ENCODE data around the gene POMT2.
"Not testable (repeated sequence)": the region's sequence is repeated elsewhere in the genome, so short reads cannot be mapped to it uniquely, and the experiment has no call there.

POMT2 gene

DNA sequence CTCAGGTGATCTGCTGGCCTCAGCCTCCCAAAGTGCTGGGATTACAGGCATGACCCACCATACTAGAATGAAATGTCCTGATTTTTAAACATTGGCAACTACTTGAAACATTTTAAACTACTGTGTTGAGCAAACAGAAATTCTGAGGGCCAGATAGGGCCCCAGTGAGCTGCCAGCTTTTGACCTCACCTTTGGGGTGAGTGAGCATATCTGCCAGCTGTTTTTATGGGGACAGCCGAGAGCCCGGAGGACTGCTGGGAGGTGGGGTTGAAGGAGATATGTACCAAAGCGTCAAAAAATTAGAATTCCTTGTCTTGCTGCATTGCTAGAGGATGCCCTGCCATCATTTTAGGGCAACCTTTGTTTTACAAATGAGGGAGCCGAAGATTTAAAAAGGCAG is 2.9 kb upstream of the POMT2 start:
- DNase-seq = no peak

DNA sequence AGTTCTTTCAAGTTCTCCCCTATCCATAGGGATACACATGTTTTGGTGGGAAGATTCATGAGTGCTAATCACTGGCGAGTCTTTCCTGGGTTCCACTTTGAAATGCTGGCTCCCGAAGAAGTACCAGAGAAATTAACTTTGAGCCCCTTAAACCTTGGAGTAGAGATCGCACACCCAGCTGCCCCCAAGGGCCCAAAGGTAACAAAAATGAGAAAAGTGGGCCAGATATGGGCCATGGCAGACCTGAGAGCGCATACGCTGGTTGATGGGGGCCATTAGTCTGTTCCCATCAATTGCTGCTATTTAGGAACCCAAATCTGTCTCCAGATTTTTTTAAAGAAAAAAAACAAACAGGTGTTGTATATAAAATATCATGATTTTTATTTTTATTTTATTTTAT is 2.3 kb upstream of the POMT2 start:
- DNase-seq = no peak

DNA sequence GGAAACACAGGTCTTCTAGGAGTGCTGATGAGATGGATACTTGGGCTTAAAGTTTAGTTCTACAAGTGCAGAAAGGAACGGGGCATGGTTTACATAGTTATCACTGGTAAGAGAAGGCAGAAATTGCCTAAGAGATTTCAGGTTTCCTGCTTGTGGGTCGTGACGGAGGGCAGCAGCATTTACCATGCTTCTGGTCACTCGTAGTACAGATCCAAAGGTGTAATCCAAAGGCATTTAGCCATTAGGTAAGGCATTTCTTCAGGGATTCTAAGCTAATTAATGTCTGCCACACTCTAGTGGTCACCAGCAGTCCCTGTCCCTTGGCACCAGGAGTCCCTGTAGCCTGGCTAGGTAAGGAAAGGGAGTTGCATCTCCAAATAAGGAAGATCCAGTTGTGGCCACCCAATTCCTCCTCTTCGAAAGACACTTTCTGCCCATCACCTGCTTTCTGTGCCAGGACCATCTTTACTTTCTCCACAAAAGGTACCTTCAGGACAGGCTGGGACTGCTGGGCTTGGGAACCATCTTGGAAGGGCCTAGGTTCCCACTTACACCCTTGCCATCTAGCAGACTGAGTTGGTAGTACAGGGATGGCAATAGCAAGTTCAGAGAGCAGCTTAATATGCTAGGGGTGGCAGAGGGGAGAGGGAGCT is 1.7 kb upstream of the POMT2 start:
- no peak for DNase-seq

DNA sequence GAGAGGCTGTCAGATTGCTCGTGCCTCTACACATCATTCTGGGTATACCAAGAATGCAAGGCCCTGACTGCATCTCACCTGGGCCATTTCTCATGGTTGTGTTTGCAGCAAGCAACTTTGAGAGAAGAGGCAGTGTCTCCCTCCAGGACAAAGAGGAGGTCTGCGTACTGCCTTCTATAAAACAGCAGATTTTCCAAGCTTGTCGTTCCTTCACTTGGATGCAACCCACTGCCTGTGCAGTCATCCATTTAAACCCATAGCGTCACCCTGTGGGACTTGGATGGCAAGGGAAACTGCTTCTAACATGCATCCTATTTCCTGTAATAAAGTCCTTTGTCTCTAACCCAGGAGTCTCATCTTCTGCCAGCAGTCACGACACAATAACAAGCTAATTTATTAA is 1.3 kb downstream of the POMT2 start:
- no peak for DNase-seq

DNA sequence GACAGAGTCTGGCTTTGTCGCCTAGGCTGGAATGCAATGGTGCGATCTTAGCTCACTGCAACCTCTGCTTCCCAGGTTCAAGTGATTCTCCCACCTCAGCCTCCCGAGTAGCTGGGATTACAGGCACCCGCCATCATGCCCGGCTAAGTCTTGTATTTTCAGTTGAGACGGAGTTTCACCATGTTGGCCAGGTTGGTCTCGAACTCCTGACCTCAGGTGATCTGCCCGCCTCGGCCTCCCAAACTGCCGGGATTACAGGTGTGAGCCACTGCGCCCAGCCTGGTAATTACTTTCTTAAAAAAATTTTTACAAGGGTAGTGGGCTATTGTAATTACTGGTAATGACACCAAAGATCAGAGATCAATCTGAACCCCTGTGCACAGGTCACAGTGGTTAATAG is 1.9 kb downstream of the POMT2 start:
- DNase-seq = not testable (repeated sequence)

DNA sequence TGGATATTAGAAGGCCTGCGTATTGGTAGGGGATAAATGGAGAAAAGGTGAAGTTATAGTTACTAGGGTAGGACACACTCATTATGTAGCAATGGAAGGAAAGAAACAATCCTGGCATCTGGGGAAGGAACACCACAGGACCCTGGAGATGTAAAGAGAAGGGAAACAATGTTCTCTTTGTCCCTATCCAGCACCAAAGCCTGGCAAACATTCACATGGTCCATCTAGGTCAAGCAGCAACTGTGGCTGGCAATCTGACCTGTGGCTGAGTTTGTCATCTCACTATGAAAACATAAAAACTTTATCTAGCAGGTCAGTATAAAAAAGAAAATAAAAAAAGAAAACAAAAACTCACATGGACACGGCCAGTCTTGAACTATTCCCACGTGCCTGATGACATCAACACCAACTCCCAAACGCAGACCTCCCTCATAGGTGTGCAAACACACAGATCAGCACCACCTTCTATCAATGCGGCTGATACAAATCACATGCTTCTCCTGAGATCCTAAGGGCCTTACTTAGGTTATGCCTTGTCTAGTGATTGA is 2.6 kb downstream of the POMT2 start:
- no peak for DNase-seq

DNA sequence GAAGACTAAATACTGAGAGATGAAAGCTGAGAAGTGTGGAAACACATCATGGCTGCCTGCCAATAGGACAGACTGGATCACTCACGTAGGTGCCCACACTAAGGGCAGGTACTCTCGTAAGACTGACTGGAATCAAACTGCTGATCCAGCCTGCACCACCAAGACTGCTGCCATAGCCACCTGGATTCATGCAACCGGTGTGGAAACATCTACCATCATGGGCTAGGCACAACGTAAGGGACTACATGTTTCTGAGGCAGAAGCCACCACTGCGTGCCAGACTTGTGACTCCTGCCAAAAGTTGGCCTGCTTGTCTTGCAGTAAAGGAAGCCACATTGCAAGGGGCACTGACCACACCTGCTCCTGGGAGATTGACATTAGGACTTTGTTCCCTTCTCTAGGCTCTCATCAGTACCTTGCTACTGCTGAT is 3.8 kb downstream of the POMT2 start:
- no peak for DNase-seq

DNA sequence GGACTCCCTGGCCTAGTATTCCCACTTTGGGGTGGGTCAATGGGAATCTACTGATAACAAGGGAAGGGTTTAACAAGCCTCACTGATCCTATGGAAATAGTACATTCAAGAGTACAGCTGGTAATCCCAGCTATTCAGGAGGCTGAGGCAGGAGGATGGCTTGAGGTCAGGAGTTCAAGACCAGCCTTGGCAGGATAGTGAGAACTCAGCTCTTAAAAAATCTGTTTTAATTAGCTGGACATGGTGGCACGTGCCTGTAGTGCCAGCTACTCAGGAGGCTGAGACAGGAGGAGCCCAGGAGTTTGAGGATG is 4.5 kb downstream of the POMT2 start:
- DNase-seq = no peak

DNA sequence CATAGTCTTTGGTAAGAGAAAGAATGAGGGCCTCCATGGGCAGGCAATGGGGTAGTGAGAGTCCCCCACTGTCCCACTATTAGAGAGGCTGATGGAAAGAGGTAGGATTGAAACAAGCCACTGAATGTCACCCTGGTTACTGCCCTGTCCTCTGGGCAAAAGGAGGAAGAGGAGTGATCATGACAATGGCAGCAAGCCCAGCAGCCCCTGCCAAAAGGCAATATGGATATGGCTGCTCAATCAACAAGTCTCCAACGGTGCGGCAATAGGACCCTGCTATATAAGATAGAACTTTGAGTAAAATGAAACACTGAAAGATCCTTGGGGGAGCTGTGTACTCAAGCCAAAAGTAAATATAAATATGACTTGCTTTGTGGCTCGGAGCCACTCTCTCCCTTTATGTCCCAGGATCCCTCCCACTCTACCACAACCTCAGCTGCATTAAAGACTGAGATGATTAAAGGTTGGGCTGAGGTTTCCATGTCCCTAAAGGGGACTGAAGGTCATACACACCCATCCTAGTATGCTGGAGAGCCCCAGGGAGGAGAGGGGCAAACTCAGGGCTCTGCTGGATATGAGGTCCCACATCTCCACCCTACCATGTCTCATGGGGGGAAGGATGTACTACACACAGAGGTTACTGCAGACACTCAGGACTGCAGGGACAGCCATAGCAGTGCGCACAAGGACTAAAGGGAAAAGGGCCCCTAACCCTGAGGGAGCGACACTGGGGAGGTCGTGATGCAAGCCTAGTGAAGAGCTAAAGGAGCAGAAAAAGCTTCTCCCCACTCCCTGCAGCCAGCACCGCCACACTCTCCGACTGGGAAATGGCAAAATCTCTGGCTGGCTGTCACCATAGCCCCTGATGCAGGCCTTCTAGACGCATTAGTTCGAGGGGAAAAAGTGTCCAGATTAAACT is 5.9 kb downstream of the POMT2 start:
- DNase-seq = no peak

DNA sequence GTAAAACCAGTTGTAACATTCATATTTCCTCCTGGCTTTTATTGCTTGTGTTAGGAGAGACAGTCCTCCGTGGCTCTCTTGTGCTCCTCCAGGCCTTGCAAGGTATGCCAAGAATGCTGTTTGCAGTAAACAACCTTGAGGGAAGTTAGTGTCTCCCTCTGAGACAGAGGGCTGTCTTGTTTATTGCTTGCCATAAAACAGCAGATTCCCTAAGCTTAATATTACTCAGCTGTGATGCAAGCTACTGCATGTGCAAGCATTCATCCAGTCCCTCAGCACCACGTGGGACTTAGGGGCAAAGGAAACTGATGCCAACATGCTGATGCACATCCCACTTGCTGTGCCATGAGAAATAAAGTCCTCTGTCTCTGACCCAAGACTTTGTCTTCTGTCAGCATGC is 6.6 kb downstream of the POMT2 start:
- no peak for DNase-seq

DNA sequence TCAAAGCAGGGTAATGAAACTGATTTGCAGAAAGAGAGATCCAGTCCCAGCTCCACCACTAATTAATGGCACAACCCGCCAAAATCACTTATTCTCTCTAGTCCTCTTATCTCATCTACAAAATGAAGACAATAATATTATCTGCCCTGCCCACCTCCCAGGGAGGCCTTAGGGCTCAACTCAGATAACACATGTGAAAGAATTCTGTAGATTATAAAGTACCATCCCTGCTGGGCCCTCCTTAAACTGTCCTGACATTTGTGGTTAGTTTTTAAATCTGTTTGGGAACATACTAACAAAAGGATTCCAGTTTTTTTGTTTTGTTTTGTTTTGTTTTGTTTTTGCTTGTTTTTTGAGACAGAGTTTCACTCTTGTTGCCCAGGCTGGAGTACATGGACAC is 7.3 kb downstream of the POMT2 start:
- DNase-seq = no peak

DNA sequence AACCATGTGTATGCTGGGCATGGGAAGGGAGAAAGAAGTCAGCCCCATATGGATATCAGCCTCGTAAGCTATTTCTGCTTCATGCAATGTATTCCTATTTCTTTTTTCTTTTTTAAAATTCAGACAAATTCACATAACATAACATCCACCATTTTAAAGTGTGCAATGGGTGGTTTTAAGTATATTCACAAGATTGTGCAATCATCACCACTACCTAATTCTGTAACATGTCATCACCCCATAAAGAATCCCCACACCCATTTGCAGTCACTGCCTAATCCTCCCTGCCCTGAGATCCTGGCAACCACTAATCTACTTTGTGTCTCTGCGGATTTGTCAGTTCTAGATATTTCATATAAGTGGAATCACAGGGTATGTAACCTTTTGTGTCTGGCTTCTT is 9.5 kb downstream of the POMT2 start:
- no peak for DNase-seq

DNA sequence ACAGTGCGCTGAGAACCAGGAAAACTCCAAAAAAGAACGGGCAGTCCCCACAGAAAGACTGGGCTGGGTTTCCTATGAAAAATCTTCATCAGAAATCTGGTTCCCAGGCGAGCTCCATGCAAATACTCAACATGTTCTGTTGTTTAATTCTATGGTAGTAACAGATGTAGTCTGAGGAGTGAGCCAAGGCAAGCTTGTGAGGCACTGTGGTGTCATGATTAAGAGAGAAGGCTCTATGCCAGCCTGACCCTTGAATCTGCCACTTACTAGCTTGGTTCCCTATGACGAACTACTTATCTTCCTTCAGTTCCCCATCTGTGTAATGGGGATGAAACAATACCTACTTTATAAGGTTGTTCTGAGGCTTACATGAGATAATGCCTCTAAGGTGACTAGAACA is 10.7 kb downstream of the POMT2 start:
- no peak for DNase-seq

DNA sequence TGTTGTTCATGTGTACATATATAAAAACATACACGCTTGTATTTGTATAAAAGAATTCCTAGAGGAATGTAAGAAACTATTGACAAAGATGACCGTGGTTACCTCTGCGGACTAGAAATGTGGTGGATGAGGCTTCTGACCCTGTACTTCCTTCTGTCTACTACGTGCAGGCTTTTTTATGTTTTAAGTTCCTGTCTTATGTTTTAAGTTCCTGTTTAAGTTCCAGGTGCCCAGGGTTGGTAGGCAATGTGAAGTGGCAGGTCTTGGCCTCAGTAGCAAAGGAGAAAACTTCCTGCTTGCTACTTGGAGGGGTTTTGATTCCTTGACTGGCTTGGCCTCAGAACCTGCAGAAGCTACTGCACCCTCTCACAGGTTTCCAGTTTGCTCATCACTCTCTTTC is 11.6 kb downstream of the POMT2 start:
- DNase-seq = no peak

DNA sequence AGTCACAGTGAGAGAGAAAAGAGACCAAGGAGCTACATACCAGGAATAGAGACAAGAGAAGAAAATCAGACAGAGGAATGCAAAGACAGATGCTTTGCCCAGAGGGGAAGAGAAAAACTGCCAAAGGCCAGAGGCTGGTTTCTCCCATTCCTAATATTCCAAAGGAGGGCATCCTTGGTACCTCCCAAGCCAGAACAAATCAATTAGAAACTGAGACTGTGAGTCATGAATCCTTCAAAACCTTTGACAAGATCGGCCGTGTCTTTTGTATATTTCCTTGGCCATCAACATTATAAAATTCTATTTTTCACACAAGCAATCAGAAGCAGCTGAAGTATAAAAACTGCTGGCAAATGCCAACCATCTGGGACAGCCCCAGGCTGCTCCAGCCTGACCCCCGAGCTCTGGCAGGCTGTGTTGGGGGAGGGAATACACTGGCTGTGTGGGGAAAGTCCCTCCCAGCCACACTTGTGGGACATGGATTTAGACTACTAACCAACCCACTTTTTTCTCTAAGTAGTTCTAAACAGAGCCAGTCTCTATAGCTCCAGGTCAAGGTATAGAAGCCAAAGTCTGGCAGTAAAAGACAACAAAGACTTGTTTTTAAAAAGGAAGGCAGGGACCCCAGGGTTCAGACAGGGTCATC is 13.7 kb downstream of the POMT2 start:
- no peak for DNase-seq

DNA sequence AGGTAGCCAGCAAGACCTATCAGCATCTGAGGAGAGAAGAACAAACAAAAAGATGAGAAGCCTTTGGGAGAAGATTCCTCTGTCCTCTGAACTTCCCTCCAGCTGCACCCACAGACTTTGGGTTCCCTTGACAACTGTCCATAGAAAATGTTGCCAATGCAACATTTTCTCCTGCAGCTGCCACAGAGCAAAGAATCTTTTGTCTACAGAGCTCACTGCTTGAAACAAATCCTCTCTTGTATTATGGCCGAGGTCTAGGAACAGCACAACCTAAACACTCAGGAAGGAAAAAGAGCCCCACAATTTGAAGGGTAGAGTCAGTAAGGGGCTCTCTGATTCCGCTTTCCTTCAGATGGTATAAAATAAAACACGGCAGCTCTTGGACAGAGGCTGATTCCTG is 14.3 kb downstream of the POMT2 start:
- no peak for DNase-seq

DNA sequence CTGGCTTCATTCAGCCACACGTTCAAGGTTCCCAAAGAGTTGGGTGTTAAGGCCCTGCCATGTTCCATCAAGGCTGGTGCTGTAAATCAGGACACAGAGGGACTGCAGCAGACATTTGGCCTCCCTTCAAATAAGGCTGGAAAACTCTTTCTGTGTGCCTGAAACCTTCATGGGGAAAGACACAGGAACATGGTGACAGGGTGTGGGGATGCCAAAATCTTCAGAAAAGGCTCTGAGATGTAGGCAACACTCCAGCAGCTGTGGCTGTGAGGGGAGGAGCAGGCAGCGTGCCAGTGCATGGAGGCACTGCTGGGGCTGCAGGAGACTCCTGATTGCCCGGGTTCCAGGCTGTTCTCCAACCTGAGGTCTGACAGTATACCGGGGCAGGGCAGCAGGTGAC is 15.0 kb downstream of the POMT2 start:
- no peak for DNase-seq

DNA sequence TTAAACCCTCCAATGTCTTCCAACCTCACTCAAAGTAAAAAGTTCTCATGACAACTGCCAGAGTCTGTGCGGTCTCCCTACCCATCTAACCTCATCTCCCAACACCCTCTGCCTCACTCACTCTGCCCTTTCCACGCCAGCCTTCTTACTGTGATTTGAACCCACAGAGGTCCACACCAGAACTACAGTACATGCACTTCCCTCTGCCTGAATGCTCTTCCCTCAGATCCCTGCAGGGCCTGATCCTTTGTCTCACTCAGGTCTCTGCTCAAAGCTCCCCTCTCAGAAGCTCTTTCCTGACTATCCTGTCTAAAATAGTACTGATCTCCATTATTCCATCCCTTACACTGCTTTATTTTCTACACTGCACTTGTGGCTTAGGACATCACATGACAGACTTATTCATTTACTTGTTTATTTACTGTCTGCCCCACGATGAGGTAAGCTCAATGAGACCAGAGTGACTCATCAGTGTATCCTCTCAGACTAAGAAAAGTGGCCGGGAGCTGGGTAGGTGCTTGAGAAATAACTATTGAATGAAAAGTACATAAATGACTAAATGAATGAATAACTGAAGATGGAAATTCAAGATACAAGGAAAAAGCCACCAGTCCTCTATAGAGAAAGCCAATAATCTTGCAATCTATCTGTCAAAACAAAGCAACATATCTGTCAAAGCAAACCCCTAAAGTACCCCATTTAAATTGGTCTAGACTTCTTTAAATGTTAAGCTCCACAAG is 17.1 kb downstream of the POMT2 start:
- DNase-seq = no peak

DNA sequence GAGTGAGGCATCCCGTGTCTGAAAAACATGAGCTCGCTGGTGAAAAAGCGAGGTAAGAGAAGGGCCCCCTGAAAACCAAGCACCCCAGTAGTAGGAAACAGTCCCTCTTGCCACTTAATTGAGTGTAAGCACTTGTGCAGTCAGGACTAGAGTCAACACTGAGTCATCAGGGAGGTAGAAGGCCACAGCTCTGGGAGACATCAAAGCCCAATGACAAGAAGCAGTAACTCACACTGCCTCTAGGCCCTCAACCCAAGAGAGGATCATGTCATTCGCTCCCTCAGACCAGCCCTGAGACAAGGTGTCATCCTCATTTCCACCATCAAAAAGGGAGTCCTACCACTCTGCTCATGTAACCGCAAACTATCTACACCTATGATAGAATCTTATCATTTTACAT is 17.8 kb downstream of the POMT2 start:
- DNase-seq = no peak

DNA sequence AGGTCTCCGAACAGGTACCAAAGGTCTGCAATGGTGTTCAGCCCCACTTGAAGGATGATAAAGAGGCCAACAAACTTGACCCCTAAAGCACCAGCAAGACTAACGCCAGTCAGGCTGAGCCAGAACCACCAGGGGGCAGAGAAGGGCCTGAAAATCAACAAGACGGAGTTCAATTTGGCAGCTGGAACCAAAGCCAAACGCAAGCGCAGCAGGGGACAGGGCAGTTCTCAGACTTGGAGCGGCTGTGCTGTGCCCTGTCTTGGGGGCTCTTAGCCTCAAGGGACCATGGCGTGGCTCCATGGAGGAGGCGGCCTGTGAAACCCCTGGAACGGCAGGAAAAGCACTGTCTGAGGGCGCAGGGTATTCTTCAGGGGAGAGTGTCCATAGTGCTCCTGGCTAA is 19.6 kb downstream of the POMT2 start:
- DNase-seq = peak; percentile 53

DNA sequence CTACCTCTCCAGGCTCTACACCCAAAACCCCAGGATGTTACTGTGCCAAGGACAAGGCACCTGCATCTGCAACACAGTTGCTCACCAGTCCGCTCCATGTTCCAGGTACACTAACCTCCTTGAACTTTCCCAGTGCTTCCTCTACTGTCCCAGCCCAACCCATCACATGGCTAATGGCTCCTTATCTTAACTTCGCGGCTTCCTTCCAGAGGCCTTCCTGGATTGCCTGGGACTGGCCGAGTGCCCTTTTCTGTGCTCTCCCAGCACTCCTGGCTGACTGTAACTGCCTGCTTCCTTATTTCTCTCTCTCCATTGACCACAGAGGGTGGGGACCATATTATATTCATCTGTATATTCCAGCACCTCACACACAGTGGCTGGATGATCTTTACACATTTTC is 20.9 kb downstream of the POMT2 start:
- no peak for DNase-seq

DNA sequence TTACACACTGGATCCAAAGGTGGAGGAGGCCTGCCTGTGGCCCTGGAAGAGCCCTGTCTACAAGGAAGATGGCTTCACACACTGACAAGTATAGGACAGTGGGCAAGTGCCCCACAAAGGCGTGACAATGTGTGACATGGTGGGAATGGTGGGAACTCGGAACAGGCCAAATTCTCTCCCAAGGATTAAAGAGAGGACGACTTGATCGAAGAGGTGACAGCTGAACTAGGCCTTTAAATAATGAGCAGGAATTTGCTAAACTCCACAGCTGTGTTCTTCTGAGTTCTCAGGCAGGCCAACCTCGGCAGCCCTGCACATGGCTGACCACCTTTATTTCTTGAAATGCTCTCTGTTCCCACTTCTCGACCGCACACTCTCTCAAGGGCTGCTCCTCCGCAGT is 23.8 kb downstream of the POMT2 start:
- DNase-seq = no peak

DNA sequence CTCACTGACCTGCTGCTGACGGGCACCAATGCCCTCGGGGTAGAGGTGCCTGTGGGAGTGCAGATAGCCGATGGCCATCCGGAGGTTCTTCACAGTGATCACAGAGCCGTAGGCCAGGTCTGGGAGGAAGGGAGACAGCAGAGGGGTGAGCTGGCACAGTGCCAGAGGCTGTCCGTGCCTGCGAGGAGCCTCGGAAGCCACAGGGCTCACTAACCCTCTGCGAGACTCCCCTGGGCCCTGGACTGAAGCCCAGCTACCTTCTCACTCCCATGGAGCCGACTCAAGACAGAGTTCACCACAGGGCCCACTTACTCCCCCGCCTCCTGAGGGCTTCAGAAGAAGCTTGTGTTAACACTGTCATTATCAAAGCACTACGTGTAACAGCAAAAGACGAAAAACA is 24.5 kb downstream of the POMT2 start:
- DNase-seq = no peak

Data from activated T-cell treated with anti-CD3 and anti-CD28 coated beads, Interleukin-2, amount 50 U/mL, for 1 hour (primary cell).